NCI-H510A treated with DMSO at 0.1 percent for 48 hours (cell line): ENCODE data around the gene NEUROG1.
"Not testable (repeated sequence)": the region's sequence is repeated elsewhere in the genome, so short reads cannot be mapped to it uniquely, and the experiment has no call there.

Experiments
- DNase-seq: peaks from one replicate; lab custom pipeline; 2025; lab: John Stamatoyannopoulos, UW

The NEUROG1 gene

GRCh38 chr5:135537271-135537670 is 1.5 kb upstream of the NEUROG1 start:
- no peak for DNase-seq

- DNase-seq = no peak
Observed at GRCh38 chr5:135535420-135535819, 344 bp downstream of the NEUROG1 start.

GRCh38 chr5:135534609-135535419 is 950 bp downstream of the NEUROG1 start:
- no peak for DNase-seq

GRCh38 chr5:135533794-135534193 is 2.0 kb downstream of the NEUROG1 start:
- DNase-seq = no peak

- no peak for DNase-seq
Observed at GRCh38 chr5:135533334-135533733, 2.4 kb downstream of the NEUROG1 start.

GRCh38 chr5:135529576-135529975 is 6.2 kb downstream of the NEUROG1 start:
- not testable (repeated sequence) for DNase-seq

GRCh38 chr5:135526924-135527323 is 8.8 kb downstream of the NEUROG1 start:
- no peak for DNase-seq

GRCh38 chr5:135521964-135522363 is 13.8 kb downstream of the NEUROG1 start:
- no peak for DNase-seq

GRCh38 chr5:135517631-135518030 is 18.1 kb downstream of the NEUROG1 start:
- DNase-seq = no peak

GRCh38 chr5:135514116-135514515 is 21.6 kb downstream of the NEUROG1 start:
- DNase-seq = no peak

GRCh38 chr5:135511761-135512575 is 23.8 kb downstream of the NEUROG1 start:
- DNase-seq = no peak

- no peak for DNase-seq
Observed at GRCh38 chr5:135509995-135510394, 25.8 kb downstream of the NEUROG1 start.

- peak; percentile 12 for DNase-seq
Observed at GRCh38 chr5:135508496-135509005, 27.2 kb downstream of the NEUROG1 start.

- DNase-seq = no peak
Observed at GRCh38 chr5:135505973-135506372, 29.8 kb downstream of the NEUROG1 start.

- no peak for DNase-seq
Observed at GRCh38 chr5:135504376-135504775, 31.4 kb downstream of the NEUROG1 start.

- DNase-seq = no peak
Observed at GRCh38 chr5:135503871-135504270, 31.9 kb downstream of the NEUROG1 start.

GRCh38 chr5:135502836-135503520 is 32.8 kb downstream of the NEUROG1 start:
- no peak for DNase-seq

GRCh38 chr5:135501965-135502364 is 33.8 kb downstream of the NEUROG1 start:
- DNase-seq = no peak

GRCh38 chr5:135498637-135498995 is 37.1 kb downstream of the NEUROG1 start:
- no peak for DNase-seq

- no peak for DNase-seq
Observed at GRCh38 chr5:135497971-135498636, 37.7 kb downstream of the NEUROG1 start.

GRCh38 chr5:135495531-135495930 is 40.2 kb downstream of the NEUROG1 start:
- DNase-seq = not testable (repeated sequence)

GRCh38 chr5:135494196-135494595 is 41.6 kb downstream of the NEUROG1 start:
- no peak for DNase-seq
